IMR-90 (cell line): ENCODE results near the gene USP6NL.

ENCODE experiments used
- MAZ ChIP-seq: IDR thresholded peaks from 2 replicates; pipeline ENCODE4 v1.6.1; 2012; ENCODE audit warnings: low read depth, mild to moderate bottlenecking, low read length, improper control_type of control experiment, moderate library complexity, borderline replicate concordance
- MXI1 ChIP-seq: IDR thresholded peaks from 2 replicates; pipeline ENCODE4 v1.6.1; 2012; ENCODE audit warnings: low read depth, mild to moderate bottlenecking, low read length, moderate library complexity, borderline replicate concordance
- POLR2A ChIP-seq: IDR thresholded peaks from 2 replicates; pipeline ENCODE4 v1.6.1; 2012; ENCODE audit warnings: mild to moderate bottlenecking, low read depth, low read length
- TF ChIP-seq, protein P1 (sequence below): conservative IDR thresholded peaks from 2 replicates; pipeline ENCODE4 v1.5.1; 2012; ENCODE audit warnings: mild to moderate bottlenecking, low read depth, low read length, improper control_type of control experiment
- TF ChIP-seq, protein P2 (sequence below): fragments of 150-350 bp; IDR thresholded peaks from 2 replicates; pipeline ENCODE4 v1.6.1; 2016; ENCODE audit warnings: low read depth, mild to moderate bottlenecking, low read length, moderate library complexity, borderline replicate concordance
- TF ChIP-seq, protein P3 (sequence below): fragments of 150-350 bp; IDR thresholded peaks from 2 replicates; pipeline ENCODE4 v1.6.1; 2017; ENCODE audit warnings: mild to moderate bottlenecking, antibody characterized with exemption, low read length, low read depth

DNA sequence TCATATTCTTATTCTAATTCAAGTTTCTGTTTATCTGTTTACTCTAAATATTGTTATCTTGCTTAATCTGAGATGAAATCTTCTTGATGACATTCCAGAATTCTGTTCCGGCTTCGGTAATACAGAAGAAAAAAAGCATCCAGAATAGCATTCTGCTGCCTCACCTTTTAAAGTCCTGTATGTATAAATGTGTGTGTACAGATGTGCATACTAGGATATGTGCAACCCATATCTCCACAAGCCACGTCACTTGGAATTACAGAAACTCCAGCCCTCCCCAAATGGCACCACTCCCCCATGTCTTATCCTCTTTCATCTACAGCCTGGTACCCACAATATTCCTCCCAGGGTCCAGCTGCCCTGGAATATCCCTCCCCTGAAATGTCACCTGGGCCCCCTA, 27.9 kb upstream of the USP6NL start:
- TF ChIP-seq, protein P1, sequence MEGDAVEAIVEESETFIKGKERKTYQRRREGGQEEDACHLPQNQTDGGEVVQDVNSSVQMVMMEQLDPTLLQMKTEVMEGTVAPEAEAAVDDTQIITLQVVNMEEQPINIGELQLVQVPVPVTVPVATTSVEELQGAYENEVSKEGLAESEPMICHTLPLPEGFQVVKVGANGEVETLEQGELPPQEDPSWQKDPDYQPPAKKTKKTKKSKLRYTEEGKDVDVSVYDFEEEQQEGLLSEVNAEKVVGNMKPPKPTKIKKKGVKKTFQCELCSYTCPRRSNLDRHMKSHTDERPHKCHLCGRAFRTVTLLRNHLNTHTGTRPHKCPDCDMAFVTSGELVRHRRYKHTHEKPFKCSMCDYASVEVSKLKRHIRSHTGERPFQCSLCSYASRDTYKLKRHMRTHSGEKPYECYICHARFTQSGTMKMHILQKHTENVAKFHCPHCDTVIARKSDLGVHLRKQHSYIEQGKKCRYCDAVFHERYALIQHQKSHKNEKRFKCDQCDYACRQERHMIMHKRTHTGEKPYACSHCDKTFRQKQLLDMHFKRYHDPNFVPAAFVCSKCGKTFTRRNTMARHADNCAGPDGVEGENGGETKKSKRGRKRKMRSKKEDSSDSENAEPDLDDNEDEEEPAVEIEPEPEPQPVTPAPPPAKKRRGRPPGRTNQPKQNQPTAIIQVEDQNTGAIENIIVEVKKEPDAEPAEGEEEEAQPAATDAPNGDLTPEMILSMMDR: no peak
- TF ChIP-seq POLR2A (no peak), MXI1 (no peak), MAZ (no peak)
- TF ChIP-seq, protein P2, sequence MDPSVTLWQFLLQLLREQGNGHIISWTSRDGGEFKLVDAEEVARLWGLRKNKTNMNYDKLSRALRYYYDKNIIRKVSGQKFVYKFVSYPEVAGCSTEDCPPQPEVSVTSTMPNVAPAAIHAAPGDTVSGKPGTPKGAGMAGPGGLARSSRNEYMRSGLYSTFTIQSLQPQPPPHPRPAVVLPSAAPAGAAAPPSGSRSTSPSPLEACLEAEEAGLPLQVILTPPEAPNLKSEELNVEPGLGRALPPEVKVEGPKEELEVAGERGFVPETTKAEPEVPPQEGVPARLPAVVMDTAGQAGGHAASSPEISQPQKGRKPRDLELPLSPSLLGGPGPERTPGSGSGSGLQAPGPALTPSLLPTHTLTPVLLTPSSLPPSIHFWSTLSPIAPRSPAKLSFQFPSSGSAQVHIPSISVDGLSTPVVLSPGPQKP: no peak
- TF ChIP-seq, protein P3, sequence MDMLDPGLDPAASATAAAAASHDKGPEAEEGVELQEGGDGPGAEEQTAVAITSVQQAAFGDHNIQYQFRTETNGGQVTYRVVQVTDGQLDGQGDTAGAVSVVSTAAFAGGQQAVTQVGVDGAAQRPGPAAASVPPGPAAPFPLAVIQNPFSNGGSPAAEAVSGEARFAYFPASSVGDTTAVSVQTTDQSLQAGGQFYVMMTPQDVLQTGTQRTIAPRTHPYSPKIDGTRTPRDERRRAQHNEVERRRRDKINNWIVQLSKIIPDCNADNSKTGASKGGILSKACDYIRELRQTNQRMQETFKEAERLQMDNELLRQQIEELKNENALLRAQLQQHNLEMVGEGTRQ: no peak
